ENCODE data around the gene PATZ1.

- TF ChIP-seq CTCF (conservative IDR thresholded peaks at IDR 0.05; ENCODE audit: low read length), result peak; percentile 80
- no peak for TF ChIP-seq EZH2phosphoT487 (IDR thresholded peaks at IDR 0.05; ENCODE audit: borderline replicate concordance, low read depth, low read length)
These were observed 553 bp downstream of the PATZ1 start for GRCh38 chr22:31345331-31346254.

All from OCI-LY7 (cell line).